Muscle of leg (tissue), 16 donors: ENCODE data around the gene ESRRG. TPM values are rescaled to one million over a fixed set of nuclear protein-coding genes. Genes with fewer than 3 reads are reported as not detected.
A peak's percentile ranks its signal among the peaks of the same experiment; 100 is the strongest.

ENCODE experiments used
- DNase-seq: peaks from one replicate; pipeline ENCODE4 v3.0.0; 2013
- H3K27ac ChIP-seq: one replicate; pipeline ENCODE4 v1.5.1; 2013; ENCODE audit warnings: mild to moderate bottlenecking, low read length, control low read depth
- H3K27me3 ChIP-seq: one replicate; pipeline ENCODE4 v1.6.1; 2013; ENCODE audit warnings: low read length; ENCODE audit not compliant: control insufficient read depth, insufficient read depth
- H3K36me3 ChIP-seq: one replicate; pipeline ENCODE4 v1.6.1; 2013; ENCODE audit warnings: low read length; ENCODE audit not compliant: control insufficient read depth, insufficient read depth
- H3K4me1 ChIP-seq: one replicate; pipeline ENCODE4 v1.6.1; 2013; ENCODE audit warnings: low read length; ENCODE audit not compliant: control insufficient read depth, insufficient read depth
- H3K4me3 ChIP-seq: one replicate; pipeline ENCODE4 v1.5.1; 2013; ENCODE audit warnings: low read length, control low read depth
- H3K9me3 ChIP-seq: replicated peaks from 2 replicates; pipeline ENCODE4 v1.6.1; 2013; ENCODE audit warnings: low read depth, low read length; ENCODE audit not compliant: control insufficient read depth
- WGBS: methylation state at CpG from one replicate; pipeline ENCODE4 v1.1.5; 2013; ENCODE audit warnings: missing lambda C conversion rate; ENCODE audit not compliant: insufficient coverage; 5-methylcytosine and 5-hydroxymethylcytosine counted together
- long read RNA-seq, 11 donors: transcript quantifications; one replicate each; lab custom pipeline, GENCODE V29; 2026
- polyA plus RNA-seq, 8 donors: library from polyadenylated mRNA; unstranded; fragments of 120-200 nt; gene quantifications; one replicate each; pipeline versions ENCODE4 v1.2.1 to v1.2.3, GENCODE V29; 2013; ENCODE audit warnings: inconsistent platforms in 1 of 8, low replicate concordance in 1 of 8; ENCODE audit not compliant: insufficient read length in 8 of 8, insufficient read depth in 1 of 8
- total RNA-seq: library from RNA; stranded (reverse); fragments of 120-200 nt; gene quantifications from one replicate; pipeline ENCODE4 v1.2.4, GENCODE V29; 2013

Gene ESRRG
- total RNA-seq = 20.3 TPM
- 10 to 100 TPM; 13.6 to 27.8 (median 20.6) TPM for polyA plus RNA-seq
- long read RNA-seq, donor 1, full-length matches to known transcripts = 1 of 1 reads
- long read RNA-seq, donor 1, partial matches to known transcripts = 0 of 1 reads
- long read RNA-seq, donor 1, other reads (novel, unspliced or antisense) = 0 of 1 reads
- long read RNA-seq, donor 2 = 0 reads
- long read RNA-seq, donor 3, full-length matches to known transcripts = 1 of 1 reads
- long read RNA-seq, donor 3, partial matches to known transcripts = 0 of 1 reads
- long read RNA-seq, donor 3, other reads (novel, unspliced or antisense) = 0 of 1 reads
- long read RNA-seq, donor 4, full-length matches to known transcripts = 1 of 1 reads
- long read RNA-seq, donor 4, partial matches to known transcripts = 0 of 1 reads
- long read RNA-seq, donor 4, other reads (novel, unspliced or antisense) = 0 of 1 reads
- long read RNA-seq, donor 5, full-length matches to known transcripts = 3 of 3 reads
- long read RNA-seq, donor 5, partial matches to known transcripts = 0 of 3 reads
- long read RNA-seq, donor 5, other reads (novel, unspliced or antisense) = 0 of 3 reads
- long read RNA-seq, donor 6, full-length matches to known transcripts = 3 of 3 reads
- long read RNA-seq, donor 6, partial matches to known transcripts = 0 of 3 reads
- long read RNA-seq, donor 6, other reads (novel, unspliced or antisense) = 0 of 3 reads
- long read RNA-seq, donor 7, full-length matches to known transcripts = 4 of 4 reads
- long read RNA-seq, donor 7, partial matches to known transcripts = 0 of 4 reads
- long read RNA-seq, donor 7, other reads (novel, unspliced or antisense) = 0 of 4 reads
- long read RNA-seq, donor 8 = 0 reads
- long read RNA-seq, donor 9, full-length matches to known transcripts = 4 of 4 reads
- long read RNA-seq, donor 9, partial matches to known transcripts = 0 of 4 reads
- long read RNA-seq, donor 9, other reads (novel, unspliced or antisense) = 0 of 4 reads
- long read RNA-seq, donor 10, full-length matches to known transcripts = 3 of 3 reads
- long read RNA-seq, donor 10, partial matches to known transcripts = 0 of 3 reads
- long read RNA-seq, donor 10, other reads (novel, unspliced or antisense) = 0 of 3 reads
- long read RNA-seq, donor 11, full-length matches to known transcripts = 1 of 1 reads
- long read RNA-seq, donor 11, partial matches to known transcripts = 0 of 1 reads
- long read RNA-seq, donor 11, other reads (novel, unspliced or antisense) = 0 of 1 reads

- peaks cover 2% of the 10 kb centered on the region for H3K4me1 ChIP-seq
- no peaks in the 10 kb centered on the region for H3K36me3 ChIP-seq
- DNase-seq = peak; percentile 69
- peak within 1 kb of the TSS; percentile 42 for H3K27ac ChIP-seq
- H3K27me3 ChIP-seq = peaks cover 4% of the 10 kb centered on the region
- H3K9me3 ChIP-seq = no peaks in the 10 kb centered on the region
- WGBS = 0% methylated on average over 4 of the region's 17 CpGs
- H3K4me3 ChIP-seq = peak within 1 kb of the TSS; percentile 51
Measured at GRCh38 chr1:216723274-216723780, at the start of gene ESRRG. TSS of gene ESRRG (minus strand) at chr1:216723429. CDS start at chr1:216723299, 130 bp downstream.

DNA sequence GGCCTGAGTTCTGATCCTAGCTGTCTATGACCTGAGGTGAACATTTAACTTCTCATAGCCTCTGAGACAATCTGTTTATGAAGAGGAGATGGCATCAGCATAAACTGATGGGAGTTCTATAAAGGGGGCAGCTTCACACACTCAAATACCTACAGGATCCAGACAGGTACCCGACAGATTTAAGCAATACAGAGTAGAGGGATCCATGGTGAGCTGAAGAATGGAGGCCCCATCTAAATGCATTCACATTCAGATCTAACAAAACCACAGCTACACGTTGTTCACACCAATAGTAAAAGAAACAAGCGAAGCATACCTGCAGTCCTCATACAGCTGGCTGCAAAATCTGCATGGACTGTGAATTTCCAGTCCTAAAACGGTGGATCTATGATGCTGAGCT, 48.7 kb upstream of the ESRRG start:
- Histone ChIP-seq H3K4me1 (no peaks in the 10 kb centered on the region), H3K9me3 (no peaks in the 10 kb centered on the region), H3K27ac (no peak overlapping the region), H3K36me3 (no peaks in the 10 kb centered on the region), H3K27me3 (no peaks in the 10 kb centered on the region), H3K4me3 (no peak overlapping the region)
- WGBS = 27% methylated on average over 1 of the region's 4 CpGs
- DNase-seq = no peak

GRCh38 chr1:216766633-216767327, 43.6 kb upstream of the ESRRG start:
- no peaks in the 10 kb centered on the region for H3K36me3 ChIP-seq
- no peak for DNase-seq
- H3K27me3 ChIP-seq = no peaks in the 10 kb centered on the region
- no peak overlapping the region for H3K27ac ChIP-seq
- H3K4me3 ChIP-seq = no peak overlapping the region
- no CpG with 5 or more reads among the region's 3 CpGs for WGBS
- no peaks in the 10 kb centered on the region for H3K4me1 ChIP-seq
- no peaks in the 10 kb centered on the region for H3K9me3 ChIP-seq

- no peaks in the 10 kb centered on the region for H3K27me3 ChIP-seq
- no peaks in the 10 kb centered on the region for H3K36me3 ChIP-seq
- WGBS = 63% methylated on average over 2 of the region's 10 CpGs
- no peak for DNase-seq
- H3K4me1 ChIP-seq = no peaks in the 10 kb centered on the region
- no peak overlapping the region for H3K4me3 ChIP-seq
- no peak overlapping the region for H3K27ac ChIP-seq
- H3K9me3 ChIP-seq = no peaks in the 10 kb centered on the region
Measured at GRCh38 chr1:216765346-216766300, 42.4 kb upstream of the ESRRG start.

- Histone ChIP-seq H3K27ac (no peak overlapping the region), H3K9me3 (no peaks in the 10 kb centered on the region), H3K36me3 (no peaks in the 10 kb centered on the region), H3K4me3 (no peak overlapping the region), H3K27me3 (no peaks in the 10 kb centered on the region), H3K4me1 (no peaks in the 10 kb centered on the region)
- 92% methylated on average over 6 of the region's 8 CpGs for WGBS
- no peak for DNase-seq
Measured at GRCh38 chr1:216758161-216758560, 34.9 kb upstream of the ESRRG start.

GRCh38 chr1:216757110-216757509, 33.9 kb upstream of the ESRRG start:
- no CpG with 5 or more reads among the region's 1 CpG for WGBS
- Histone ChIP-seq H3K27me3 (no peaks in the 10 kb centered on the region), H3K36me3 (no peaks in the 10 kb centered on the region), H3K4me3 (no peak overlapping the region), H3K27ac (no peak overlapping the region), H3K4me1 (no peaks in the 10 kb centered on the region), H3K9me3 (no peaks in the 10 kb centered on the region)
- DNase-seq = no peak

DNA sequence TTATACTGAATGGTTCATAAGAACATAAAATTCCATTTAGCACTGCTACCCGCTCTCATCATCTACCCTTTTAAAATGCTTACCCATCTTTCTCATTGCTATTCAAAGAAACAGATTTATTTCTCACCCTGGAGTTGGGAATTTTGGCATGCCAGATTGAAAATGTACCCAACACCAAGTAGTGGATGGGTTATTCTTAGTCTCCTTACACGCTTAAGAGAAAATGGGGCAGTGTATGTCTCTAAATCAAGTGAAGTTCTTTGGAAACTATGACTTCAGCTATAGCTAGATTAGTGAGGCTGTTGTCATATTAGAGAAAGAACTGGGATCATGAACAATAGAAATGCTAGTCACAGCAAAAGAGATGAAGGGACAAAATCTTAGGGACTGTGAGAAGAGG, 27.7 kb upstream of the ESRRG start:
- Histone ChIP-seq H3K9me3 (no peaks in the 10 kb centered on the region), H3K4me3 (no peak overlapping the region), H3K36me3 (no peaks in the 10 kb centered on the region), H3K27me3 (no peaks in the 10 kb centered on the region), H3K27ac (no peak overlapping the region), H3K4me1 (peaks cover 8% of the 10 kb centered on the region)
- DNase-seq = no peak
- whole genome bisulfite sequencing = 100% methylated on average over 1 of the region's 2 CpGs

DNA sequence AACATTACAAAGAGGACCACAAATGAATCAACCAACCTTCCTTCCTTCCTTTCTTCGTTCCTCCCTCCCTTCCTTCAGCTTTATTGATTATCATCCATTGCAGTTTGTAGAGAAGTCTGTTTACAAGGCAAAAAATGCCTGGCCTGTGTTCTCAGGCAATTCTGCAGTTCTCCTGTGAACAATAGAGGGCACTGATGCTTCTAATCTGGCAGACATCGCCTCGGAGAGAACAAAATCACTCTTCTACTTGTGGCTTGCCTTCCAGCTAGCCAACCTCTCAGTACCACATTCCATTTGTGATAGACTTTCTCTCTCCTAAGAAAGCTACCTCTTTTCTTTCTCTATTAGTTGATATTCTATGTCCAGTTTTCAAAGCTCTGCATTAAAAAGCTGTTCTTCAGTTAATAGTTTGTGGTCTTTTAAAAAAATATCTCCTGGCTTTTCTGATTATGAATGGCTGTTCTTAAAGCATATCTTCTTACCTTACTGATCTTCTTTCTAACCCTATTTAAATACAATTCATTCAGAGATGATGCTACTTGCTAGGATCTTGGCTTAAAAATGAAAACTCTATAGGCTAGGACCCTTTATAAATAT, 26.9 kb upstream of the ESRRG start:
- H3K4me1 ChIP-seq = peaks cover 8% of the 10 kb centered on the region
- no peaks in the 10 kb centered on the region for H3K27me3 ChIP-seq
- no peak overlapping the region for H3K4me3 ChIP-seq
- H3K9me3 ChIP-seq = no peaks in the 10 kb centered on the region
- no peak overlapping the region for H3K27ac ChIP-seq
- 19% methylated on average over 2 of the region's 3 CpGs for WGBS
- DNase-seq = peak; percentile 83
- no peaks in the 10 kb centered on the region for H3K36me3 ChIP-seq
